GM21529 (cell line): ENCODE measurements around the gene LRRC75A.
A peak's percentile ranks its signal among the peaks of the same experiment; 100 is the strongest.
"Not testable (repeated sequence)": the region's sequence is repeated elsewhere in the genome, so short reads cannot be mapped to it uniquely, and the experiment has no call there.

Experiments used
- ATAC-seq: cut with Tn5 transposase; IDR thresholded peaks from one replicate; pipeline ENCODE4 v1.9.1; 2021; ENCODE audit not compliant: unreplicated experiment

LRRC75A gene

GRCh38 chr17:16455997-16456741 is 35.8 kb downstream of the LRRC75A start:
- no peak for ATAC-seq

- no peak for ATAC-seq
Observed at GRCh38 chr17:16453493-16453851, 38.5 kb downstream of the LRRC75A start.

- not testable (repeated sequence) for ATAC-seq
Observed at GRCh38 chr17:16452268-16452667, 39.7 kb downstream of the LRRC75A start.

GRCh38 chr17:16450028-16450427 is 42.0 kb downstream of the LRRC75A start:
- ATAC-seq = no peak

- no peak for ATAC-seq
Observed at GRCh38 chr17:16449121-16449570, 42.8 kb downstream of the LRRC75A start.

- no peak for ATAC-seq
Observed at GRCh38 chr17:16448490-16448889, 43.5 kb downstream of the LRRC75A start.

GRCh38 chr17:16447676-16448075 is 44.3 kb downstream of the LRRC75A start:
- no peak for ATAC-seq

- no peak for ATAC-seq
Observed at GRCh38 chr17:16446338-16446983, 45.5 kb downstream of the LRRC75A start.

- ATAC-seq = no peak
Observed at GRCh38 chr17:16444258-16444886, 47.6 kb downstream of the LRRC75A start.

- ATAC-seq = no peak
Observed at GRCh38 chr17:16443511-16444257, 48.3 kb downstream of the LRRC75A start.

- no peak for ATAC-seq
Observed at GRCh38 chr17:16442594-16443510, 49.1 kb downstream of the LRRC75A start.

- no peak for ATAC-seq
Observed at GRCh38 chr17:16442141-16442540, 49.9 kb downstream of the LRRC75A start.

- no peak for ATAC-seq
Observed at GRCh38 chr17:16440901-16441629, 50.9 kb downstream of the LRRC75A start.

- ATAC-seq = not testable (repeated sequence)
Observed at GRCh38 chr17:16440354-16440753, 51.6 kb downstream of the LRRC75A start.

- no peak for ATAC-seq
Observed at GRCh38 chr17:16439811-16440351, 52.1 kb downstream of the LRRC75A start.

- ATAC-seq = no peak
Observed at GRCh38 chr17:16439303-16439791, 52.6 kb downstream of the LRRC75A start.

GRCh38 chr17:16438557-16439302 is 53.3 kb downstream of the LRRC75A start:
- peak; percentile 80 for ATAC-seq

GRCh38 chr17:16438173-16438556 is 53.8 kb downstream of the LRRC75A start:
- ATAC-seq = peak; percentile 11
